ENCODE measurements around the gene OXER1.

- TF ChIP-seq CTCF (IDR thresholded peaks at IDR 0.05) (no peak), POLR2A (IDR thresholded peaks at IDR 0.05) (no peak)
Measured at GRCh38 chr2:42777883-42778805, 14.2 kb upstream of the OXER1 start.
